IMR-90 (cell line): Measurements from ENCODE around the gene SRPK2.

Source experiments
- BHLHE40 ChIP-seq: fragments of 150-350 bp; IDR thresholded peaks from 2 replicates; pipeline ENCODE4 v1.6.1; 2016; ENCODE audit warnings: mild to moderate bottlenecking, low read depth, low read length
- CTCF ChIP-seq: conservative IDR thresholded peaks from 2 replicates; pipeline ENCODE4 v1.5.1; 2012; ENCODE audit warnings: mild to moderate bottlenecking, low read depth, low read length, improper control_type of control experiment
- POLR2A ChIP-seq: IDR thresholded peaks from 2 replicates; pipeline ENCODE4 v1.6.1; 2012; ENCODE audit warnings: mild to moderate bottlenecking, low read depth, low read length

- TF ChIP-seq CTCF (no peak), POLR2A (no peak), BHLHE40 (no peak)
Measured at GRCh38 chr7:105178177-105178576, 210.5 kb downstream of the SRPK2 start.
